HG02642 (cell line): Measurements from ENCODE around the gene MAST2.
"Not testable (repeated sequence)": the region's sequence is repeated elsewhere in the genome, so short reads cannot be mapped to it uniquely, and the experiment has no call there.

Experiments used
- ATAC-seq: cut with Tn5 transposase; IDR thresholded peaks from one replicate; pipeline ENCODE4 v1.9.1; 2021; ENCODE audit warnings: mild to moderate bottlenecking; ENCODE audit not compliant: unreplicated experiment, poor library complexity

The MAST2 gene

GRCh38 chr1:45806129-45806528, 2.7 kb downstream of the MAST2 start:
- ATAC-seq: no peak

- ATAC-seq: no peak
These were observed 6.3 kb downstream of the MAST2 start for GRCh38 chr1:45809761-45810160.

GRCh38 chr1:45814776-45815175, 11.4 kb downstream of the MAST2 start:
- no peak for ATAC-seq

GRCh38 chr1:45815667-45816458, 12.5 kb downstream of the MAST2 start:
- no peak for ATAC-seq

GRCh38 chr1:45820173-45820572, 16.8 kb downstream of the MAST2 start:
- no peak for ATAC-seq

- no peak for ATAC-seq
These were observed 17.4 kb downstream of the MAST2 start for GRCh38 chr1:45820788-45821187.

- ATAC-seq: no peak
These were observed 19.2 kb downstream of the MAST2 start for GRCh38 chr1:45822644-45823043.

GRCh38 chr1:45824607-45825006, 21.2 kb downstream of the MAST2 start:
- no peak for ATAC-seq

GRCh38 chr1:45827256-45827655, 23.8 kb downstream of the MAST2 start:
- no peak for ATAC-seq

GRCh38 chr1:45828841-45829240, 25.4 kb downstream of the MAST2 start:
- no peak for ATAC-seq

- ATAC-seq: no peak
These were observed 29.9 kb downstream of the MAST2 start for GRCh38 chr1:45833361-45833760.

- no peak for ATAC-seq
These were observed 31.3 kb downstream of the MAST2 start for GRCh38 chr1:45834689-45835088.

GRCh38 chr1:45836451-45836850, 33.0 kb downstream of the MAST2 start:
- ATAC-seq: no peak

- not testable (repeated sequence) for ATAC-seq
These were observed 33.4 kb downstream of the MAST2 start for GRCh38 chr1:45836861-45837260.

- ATAC-seq: not testable (repeated sequence)
These were observed 34.9 kb downstream of the MAST2 start for GRCh38 chr1:45838322-45838721.

GRCh38 chr1:45840704-45841103, 37.3 kb downstream of the MAST2 start:
- peak; percentile 54 for ATAC-seq

GRCh38 chr1:45842786-45843185, 39.4 kb downstream of the MAST2 start:
- no peak for ATAC-seq

GRCh38 chr1:45843474-45843905, 40.1 kb downstream of the MAST2 start:
- ATAC-seq: no peak

GRCh38 chr1:45844000-45844399, 40.6 kb downstream of the MAST2 start:
- ATAC-seq: not testable (repeated sequence)

GRCh38 chr1:45846931-45847330, 43.5 kb downstream of the MAST2 start:
- ATAC-seq: no peak

GRCh38 chr1:45848097-45848496, 44.7 kb downstream of the MAST2 start:
- ATAC-seq: no peak

GRCh38 chr1:45848714-45849113, 45.3 kb downstream of the MAST2 start:
- no peak for ATAC-seq
